GM19467 (cell line): Measurements from ENCODE around the gene MRGPRD.
"Not testable (repeated sequence)": the region's sequence is repeated elsewhere in the genome, so short reads cannot be mapped to it uniquely, and the experiment has no call there.

ENCODE experiments used
- ATAC-seq: cut with Tn5 transposase; IDR thresholded peaks from one replicate; pipeline ENCODE4 v1.9.1; 2021; ENCODE audit warnings: mild to moderate bottlenecking, moderate library complexity; ENCODE audit not compliant: unreplicated experiment

MRGPRD gene

GRCh38 chr11:68994161-68994893, 13.5 kb upstream of the MRGPRD start:
- no peak for ATAC-seq

GRCh38 chr11:68993546-68993945, 12.8 kb upstream of the MRGPRD start:
- ATAC-seq, result no peak

- ATAC-seq, result no peak
Measured at GRCh38 chr11:68992743-68993255, 12.0 kb upstream of the MRGPRD start.

GRCh38 chr11:68990995-68991780, 10.4 kb upstream of the MRGPRD start:
- no peak for ATAC-seq

GRCh38 chr11:68989936-68990606, 9.3 kb upstream of the MRGPRD start:
- ATAC-seq, result no peak

GRCh38 chr11:68988491-68988890, 7.7 kb upstream of the MRGPRD start:
- no peak for ATAC-seq

GRCh38 chr11:68987211-68987610, 6.4 kb upstream of the MRGPRD start:
- no peak for ATAC-seq

GRCh38 chr11:68983801-68984200, 3.0 kb upstream of the MRGPRD start:
- no peak for ATAC-seq

GRCh38 chr11:68982134-68982533, 1.3 kb upstream of the MRGPRD start:
- no peak for ATAC-seq

GRCh38 chr11:68979931-68980775, 633 bp downstream of the MRGPRD start:
- no peak for ATAC-seq

- no peak for ATAC-seq
Measured at GRCh38 chr11:68978931-68979594, 1.7 kb downstream of the MRGPRD start.

GRCh38 chr11:68978626-68978930, 2.2 kb downstream of the MRGPRD start:
- no peak for ATAC-seq

- ATAC-seq, result no peak
Measured at GRCh38 chr11:68977781-68978625, 2.8 kb downstream of the MRGPRD start.

GRCh38 chr11:68976563-68976962, 4.2 kb downstream of the MRGPRD start:
- no peak for ATAC-seq

GRCh38 chr11:68976095-68976494, 4.7 kb downstream of the MRGPRD start:
- ATAC-seq, result no peak

- ATAC-seq, result no peak
Measured at GRCh38 chr11:68974421-68975194, 6.2 kb downstream of the MRGPRD start.

- not testable (repeated sequence) for ATAC-seq
Measured at GRCh38 chr11:68973706-68974105, 7.1 kb downstream of the MRGPRD start.

- ATAC-seq, result no peak
Measured at GRCh38 chr11:68973219-68973618, 7.6 kb downstream of the MRGPRD start.
